DND-41 (cell line): ENCODE results near the gene TOP3A.

Experiments used
- EZH2 ChIP-seq: IDR thresholded peaks from 3 replicates; pipeline ENCODE4 v1.6.1; 2012; ENCODE audit warnings: borderline replicate concordance, low read depth, mild to moderate bottlenecking, moderate library complexity, low read length, inconsistent platforms; ENCODE audit not compliant: severe bottlenecking
- TF ChIP-seq, protein P1 (sequence below): IDR thresholded peaks from 2 replicates; pipeline ENCODE4 v1.5.1; 2012; ENCODE audit warnings: borderline replicate concordance, low read length, moderate library complexity, mild to moderate bottlenecking; ENCODE audit not compliant: poor library complexity, severe bottlenecking; ENCODE audit errors: extremely low read depth

GRCh38 chr17:18267366-18267765 is 47.4 kb downstream of the TOP3A start:
- TF ChIP-seq, protein P1, sequence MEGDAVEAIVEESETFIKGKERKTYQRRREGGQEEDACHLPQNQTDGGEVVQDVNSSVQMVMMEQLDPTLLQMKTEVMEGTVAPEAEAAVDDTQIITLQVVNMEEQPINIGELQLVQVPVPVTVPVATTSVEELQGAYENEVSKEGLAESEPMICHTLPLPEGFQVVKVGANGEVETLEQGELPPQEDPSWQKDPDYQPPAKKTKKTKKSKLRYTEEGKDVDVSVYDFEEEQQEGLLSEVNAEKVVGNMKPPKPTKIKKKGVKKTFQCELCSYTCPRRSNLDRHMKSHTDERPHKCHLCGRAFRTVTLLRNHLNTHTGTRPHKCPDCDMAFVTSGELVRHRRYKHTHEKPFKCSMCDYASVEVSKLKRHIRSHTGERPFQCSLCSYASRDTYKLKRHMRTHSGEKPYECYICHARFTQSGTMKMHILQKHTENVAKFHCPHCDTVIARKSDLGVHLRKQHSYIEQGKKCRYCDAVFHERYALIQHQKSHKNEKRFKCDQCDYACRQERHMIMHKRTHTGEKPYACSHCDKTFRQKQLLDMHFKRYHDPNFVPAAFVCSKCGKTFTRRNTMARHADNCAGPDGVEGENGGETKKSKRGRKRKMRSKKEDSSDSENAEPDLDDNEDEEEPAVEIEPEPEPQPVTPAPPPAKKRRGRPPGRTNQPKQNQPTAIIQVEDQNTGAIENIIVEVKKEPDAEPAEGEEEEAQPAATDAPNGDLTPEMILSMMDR, result no peak
- no peak for TF ChIP-seq EZH2
